IMR-90 (cell line): ENCODE data around the gene SLC35F1. TPM values are rescaled to one million over a fixed set of nuclear protein-coding genes. Genes with fewer than 3 reads are reported as not detected.

Source experiments
- ATAC-seq: fragments of 200-7000 bp; cut with Tn5 transposase; 2 replicates; pipeline ENCODE4 v1.9.1; 2020; ENCODE audit warnings: low read depth, mild to moderate bottlenecking, moderate library complexity
- BruUV-seq: library from RNA; stranded (reverse); fragments of 400-500 nt; replicated peaks from 2 replicates; lab custom pipeline; 2021; lab: Mats Ljungman, UMichigan
- CTCF ChIA-PET: fragments of 300-600 bp; formaldehyde crosslinking; extraction: SDS; loops from one replicate; lab custom pipeline; 2021; ENCODE audit warnings: antibody characterized with exemption; lab: Yijun Ruan, JAX
- POLR2A ChIA-PET: fragments of 300-600 bp; sonication (Branson Sonifier 250); formaldehyde crosslinking; loops from one replicate; lab custom pipeline; 2022; ENCODE audit warnings: antibody characterized with exemption; ENCODE audit not compliant: unreplicated experiment; lab: Charles Lee
- DNase-seq: peaks from one replicate; pipeline ENCODE4 v3.0.0; 2013
- H2AFZ ChIP-seq: replicated peaks from 2 replicates; pipeline ENCODE3; 2013; ENCODE audit warnings: low read length, mild to moderate bottlenecking; ENCODE audit not compliant: poor library complexity
- H2AK5ac ChIP-seq: 2 replicates; pipeline ENCODE4 v1.6.1; 2013; ENCODE audit warnings: low read depth, low read length, inconsistent platforms
- H2AK9ac ChIP-seq: replicated peaks from 2 replicates; pipeline ENCODE3; 2013; ENCODE audit warnings: mild to moderate bottlenecking, low read depth, low read length, moderate library complexity; ENCODE audit not compliant: poor library complexity
- H2BK120ac ChIP-seq: 2 replicates; pipeline ENCODE4 v1.6.1; 2013; ENCODE audit warnings: low read depth, low read length, inconsistent platforms
- H2BK15ac ChIP-seq: 3 replicates; pipeline ENCODE4 v1.6.1; 2013; ENCODE audit warnings: low read depth, low read length, inconsistent platforms
- H2BK20ac ChIP-seq: 2 replicates; pipeline ENCODE4 v1.6.1; 2013; ENCODE audit warnings: low read depth, mild to moderate bottlenecking, inconsistent platforms, low read length, moderate library complexity
- H2BK5ac ChIP-seq: 2 replicates; pipeline ENCODE4 v1.6.1; 2013; ENCODE audit warnings: mild to moderate bottlenecking, low read depth, low read length, inconsistent platforms; ENCODE audit not compliant: poor library complexity, severe bottlenecking
- H3K14ac ChIP-seq: replicated peaks from 2 replicates; pipeline ENCODE4 v1.6.1; 2013; ENCODE audit warnings: low read depth, low read length, inconsistent platforms
- H3K18ac ChIP-seq: 2 replicates; pipeline ENCODE4 v1.6.1; 2013; ENCODE audit warnings: low read depth, low read length, control low read depth
- H3K23ac ChIP-seq: 2 replicates; pipeline ENCODE4 v1.6.1; 2013; ENCODE audit warnings: low read depth, low read length, inconsistent platforms
- H3K27ac ChIP-seq: 2 replicates; pipeline ENCODE4 v1.5.1; 2013; ENCODE audit warnings: mild to moderate bottlenecking, control low read depth, low read length; ENCODE audit not compliant: insufficient read depth
- H3K27me3 ChIP-seq: 2 replicates; pipeline ENCODE4 v1.6.1; 2013; ENCODE audit warnings: low read length; ENCODE audit not compliant: control insufficient read depth, insufficient read depth
- H3K36me3 ChIP-seq: 2 replicates; pipeline ENCODE4 v1.6.1; 2013; ENCODE audit warnings: low read length, mixed read lengths; ENCODE audit not compliant: control insufficient read depth, insufficient read depth
- H3K4ac ChIP-seq: 2 replicates; pipeline ENCODE4 v1.6.1; 2013; ENCODE audit warnings: low read depth, low read length, inconsistent platforms
- H3K4me1 ChIP-seq: 2 replicates; pipeline ENCODE4 v1.6.1; 2013; ENCODE audit warnings: low read length, mixed read lengths; ENCODE audit not compliant: control insufficient read depth, insufficient read depth
- H3K4me2 ChIP-seq: 2 replicates; pipeline ENCODE4 v1.6.1; 2013; ENCODE audit warnings: low read depth, mild to moderate bottlenecking, control low read depth, low read length, moderate library complexity
- H3K4me3 ChIP-seq: 2 replicates; pipeline ENCODE4 v1.5.1; 2013; ENCODE audit warnings: low read depth, mild to moderate bottlenecking, control low read depth, low read length, moderate library complexity; ENCODE audit not compliant: insufficient read depth
- H3K56ac ChIP-seq: 2 replicates; pipeline ENCODE4 v1.6.1; 2013; ENCODE audit warnings: low read length, inconsistent platforms; ENCODE audit not compliant: insufficient read depth; ENCODE audit errors: extremely low read depth
- H3K79me1 ChIP-seq, 2 experiments: 2 replicates each; pipeline ENCODE4 v1.6.1; 2013; ENCODE audit warnings: low read length in 2 of 2, inconsistent platforms in 1 of 2, low read depth in 1 of 2
- H3K9ac ChIP-seq: 2 replicates; pipeline ENCODE4 v1.6.1; 2013; ENCODE audit warnings: low read depth, low read length, control low read depth
- H3K9me1 ChIP-seq: 2 replicates; pipeline ENCODE4 v1.6.1; 2013; ENCODE audit warnings: low read length, inconsistent platforms; ENCODE audit not compliant: insufficient read depth
- H3K9me3 ChIP-seq: 2 replicates; pipeline ENCODE4 v1.6.1; 2013; ENCODE audit warnings: low read length; ENCODE audit not compliant: control insufficient read depth, insufficient read depth
- H4K20me1 ChIP-seq: 2 replicates; pipeline ENCODE4 v1.6.1; 2013; ENCODE audit warnings: low read length, inconsistent platforms; ENCODE audit not compliant: insufficient read depth
- H4K5ac ChIP-seq: 2 replicates; pipeline ENCODE4 v1.6.1; 2013; ENCODE audit warnings: mild to moderate bottlenecking, low read depth, low read length, control low read depth
- H4K8ac ChIP-seq, 2 experiments: 2 replicates each; pipeline ENCODE4 v1.6.1; 2013; ENCODE audit warnings: low read depth in 2 of 2, low read length in 2 of 2, control low read depth in 1 of 2, inconsistent platforms in 1 of 2
- H4K91ac ChIP-seq: 2 replicates; pipeline ENCODE4 v1.6.1; 2013; ENCODE audit warnings: low read depth, low read length, inconsistent platforms; ENCODE audit not compliant: insufficient read depth
- BHLHE40 ChIP-seq: fragments of 150-350 bp; IDR thresholded peaks from 2 replicates; pipeline ENCODE4 v1.6.1; 2016; ENCODE audit warnings: mild to moderate bottlenecking, low read depth, low read length
- CEBPB ChIP-seq: IDR thresholded peaks from 2 replicates; pipeline ENCODE4 v1.6.1; 2012; ENCODE audit warnings: low read depth, low read length, improper control_type of control experiment
- CHD1 ChIP-seq: IDR thresholded peaks from 2 replicates; pipeline ENCODE4 v1.6.1; 2012; ENCODE audit warnings: low read depth, low read length, improper control_type of control experiment
- ELK1 ChIP-seq: fragments of 150-350 bp; IDR thresholded peaks from 2 replicates; pipeline ENCODE4 v1.6.1; 2016; ENCODE audit warnings: low read depth, mild to moderate bottlenecking, low read length, moderate library complexity, borderline replicate concordance
- FOS ChIP-seq: fragments of 150-350 bp; IDR thresholded peaks from 2 replicates; pipeline ENCODE4 v1.6.1; 2016; ENCODE audit warnings: low read depth, low read length
- MAFK ChIP-seq: IDR thresholded peaks from 2 replicates; pipeline ENCODE4 v1.6.1; 2012; ENCODE audit warnings: low read depth, low read length, improper control_type of control experiment
- MAZ ChIP-seq: IDR thresholded peaks from 2 replicates; pipeline ENCODE4 v1.6.1; 2012; ENCODE audit warnings: low read depth, mild to moderate bottlenecking, low read length, improper control_type of control experiment, moderate library complexity, borderline replicate concordance
- MXI1 ChIP-seq: IDR thresholded peaks from 2 replicates; pipeline ENCODE4 v1.6.1; 2012; ENCODE audit warnings: low read depth, mild to moderate bottlenecking, low read length, moderate library complexity, borderline replicate concordance
- NFE2L2 ChIP-seq: fragments of 150-350 bp; IDR thresholded peaks from 2 replicates; pipeline ENCODE4 v1.6.1; 2016; ENCODE audit warnings: low read depth, mild to moderate bottlenecking, low read length
- POLR2A ChIP-seq: IDR thresholded peaks from 2 replicates; pipeline ENCODE4 v1.6.1; 2012; ENCODE audit warnings: mild to moderate bottlenecking, low read depth, low read length
- RCOR1 ChIP-seq: IDR thresholded peaks from 2 replicates; pipeline ENCODE4 v1.6.1; 2012; ENCODE audit warnings: mild to moderate bottlenecking, low read length, improper control_type of control experiment; ENCODE audit not compliant: insufficient replicate concordance
- RFX5 ChIP-seq: IDR thresholded peaks from 2 replicates; pipeline ENCODE4 v1.8.0; 2012; ENCODE audit warnings: low read depth, mild to moderate bottlenecking, low read length, moderate library complexity
- SMC3 ChIP-seq: fragments of 150-350 bp; IDR thresholded peaks from 2 replicates; pipeline ENCODE4 v1.6.1; 2016; ENCODE audit warnings: low read depth, mild to moderate bottlenecking, antibody characterized with exemption, low read length, moderate library complexity
- USF2 ChIP-seq: fragments of 150-350 bp; IDR thresholded peaks from 2 replicates; pipeline ENCODE4 v1.6.1; 2017; ENCODE audit warnings: mild to moderate bottlenecking, antibody characterized with exemption, low read length, low read depth
- dilution Hi-C: fragments of 300-500 bp; cut with HindIII; formaldehyde crosslinking; loops from one replicate; pipeline ENCODE4 v1.14.3; 2018; ENCODE audit warnings: low sequenced_read_pairs; ENCODE audit not compliant: unreplicated experiment
- in situ Hi-C: fragments of 300-500 bp; cut with MboI; formaldehyde crosslinking; loops from 3 replicates; pipeline ENCODE4 v1.14.3; 2019; ENCODE audit warnings: low sequenced_read_pairs, inconsistent platforms, mixed read lengths
- intact Hi-C: fragments of 100-400 bp; cut with micrococcal nuclease; formaldehyde crosslinking; loops from 2 replicates; pipeline ENCODE4 v1.10.0; 2022
- polyA plus RNA-seq, 3 experiments: library from polyadenylated mRNA; depleted of rRNA; stranded (reverse); fragments of >200 nt; gene quantifications; 2 replicates each; pipeline ENCODE4 v1.2.3, GENCODE V29; 2012; ENCODE audit warnings: low replicate concordance in 1 of 3
- total RNA-seq: library from RNA; depleted of rRNA; stranded (reverse); fragments of >200 nt; gene quantifications from 2 replicates; pipeline ENCODE4 v1.2.3, GENCODE V29; 2012

SLC35F1 gene
- total and polyA plus RNA-seq, 2 of the 4 experiments (the other 2 are of a cell fraction): not detected

- Histone ChIP-seq H2AK5ac (no peak overlapping the region), H3K4ac (no peak overlapping the region), H4K5ac (no peak overlapping the region), H3K27me3 (no peaks in the 10 kb centered on the region), H2AFZ (no peak overlapping the region), H2BK20ac (no peak overlapping the region), H3K79me1 (no peaks in the 10 kb centered on the region), H3K18ac (no peak overlapping the region), H2BK15ac (no peak overlapping the region), H4K20me1 (no peaks in the 10 kb centered on the region), H3K36me3 (no peaks in the 10 kb centered on the region), H3K23ac (no peak overlapping the region), H3K4me2 (no peak overlapping the region), H3K14ac (no peak overlapping the region), H3K4me1 (no peaks in the 10 kb centered on the region), H3K27ac (no peak overlapping the region), H4K8ac (no peak overlapping the region), H2AK9ac (no peak overlapping the region), H3K4me3 (no peak overlapping the region), H2BK5ac (no peak overlapping the region), H3K9me3 (no peaks in the 10 kb centered on the region; the same call in 1 of the 2 replicates), H3K9me1 (no peaks in the 10 kb centered on the region), H3K56ac (no peak overlapping the region), H2BK120ac (no peak overlapping the region), H4K91ac (no peak overlapping the region), H3K9ac (no peak overlapping the region)
- DNase-seq (no peak), ATAC-seq (no peak)
- POLR2A ChIA-PET: no interaction called here
- no TSS peak for BruUV-seq
- in situ Hi-C loops: no loop called here
- intact Hi-C loops: no loop called here
- no peak for TF ChIP-seq FOS
- no peak for TF ChIP-seq ELK1
- TF ChIP-seq CHD1: no peak
- TF ChIP-seq MAFK: no peak
- TF ChIP-seq RFX5: no peak
- TF ChIP-seq SMC3: no peak
- TF ChIP-seq POLR2A: no peak
- TF ChIP-seq MAZ: no peak
- no peak for TF ChIP-seq USF2
- no peak for TF ChIP-seq BHLHE40
- no peak for TF ChIP-seq RCOR1
- TF ChIP-seq CEBPB: no peak
- TF ChIP-seq MXI1: no peak
- TF ChIP-seq NFE2L2: no peak
- dilution Hi-C loops: no loop called here
- CTCF ChIA-PET: no interaction called here
Measured at GRCh38 chr6:118092086-118092485, 185.0 kb downstream of the SLC35F1 start.
